ENCODE results near the gene MYO7B. TPM values are rescaled to one million over a fixed set of nuclear protein-coding genes. Genes with fewer than 3 reads are reported as not detected.
A peak's percentile ranks its signal among the peaks of the same experiment; 100 is the strongest.

MYO7B gene
- polyA plus RNA-seq, 4 donors = 0.59 to 24.5 (median 16.8) TPM

DNA sequence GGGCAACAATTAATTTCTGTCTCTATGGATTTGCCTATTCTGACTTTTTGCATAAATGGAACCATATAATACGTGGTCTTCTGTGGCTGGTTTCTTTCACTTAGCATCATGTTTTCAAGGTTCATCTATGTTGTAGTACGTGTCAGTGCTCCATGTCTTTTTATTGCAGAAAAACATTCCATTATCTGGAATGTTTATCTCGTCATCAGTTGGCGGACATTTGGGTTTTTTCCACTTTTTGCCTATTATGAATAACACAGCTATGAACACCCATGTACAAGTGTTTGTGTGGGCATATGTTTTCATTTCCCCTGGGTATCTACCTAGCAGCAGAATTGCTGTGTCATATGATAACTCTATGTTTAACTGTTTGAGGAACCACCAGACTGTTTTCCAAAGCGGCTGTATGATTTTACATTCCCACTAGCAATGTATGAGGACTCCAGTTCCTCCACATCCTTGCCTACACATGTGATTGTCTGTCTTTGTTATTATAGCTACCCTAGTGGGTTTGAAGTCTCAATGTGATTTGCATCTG lies 49.9 kb downstream of the MYO7B start:
- no peak for DNase-seq (ENCODE audit: low read depth in 4 of 4, low spot score in 3 of 4)

DNA sequence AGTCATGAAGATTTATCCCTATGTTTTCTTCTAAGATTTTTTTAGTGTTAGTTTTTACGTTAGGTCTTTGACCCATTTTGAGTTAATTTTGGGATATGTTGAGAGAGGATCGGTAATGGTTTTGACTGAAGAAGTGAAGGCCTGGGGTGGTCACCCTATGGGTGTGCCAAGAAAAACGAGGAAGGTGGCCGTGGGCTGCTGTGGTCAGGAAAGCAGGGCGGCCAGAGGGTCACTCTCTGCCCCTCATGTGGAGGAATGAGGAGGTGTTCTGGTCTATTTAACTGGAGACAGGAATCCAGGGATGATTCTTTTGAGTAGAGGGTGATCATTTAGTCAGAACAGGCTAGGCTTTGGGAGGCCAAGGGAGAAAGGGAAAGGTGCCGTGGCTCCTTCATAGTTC lies 50.7 kb downstream of the MYO7B start:
- DNase-seq (ENCODE audit: low read depth in 4 of 4, low spot score in 3 of 4) = no peak

DNA sequence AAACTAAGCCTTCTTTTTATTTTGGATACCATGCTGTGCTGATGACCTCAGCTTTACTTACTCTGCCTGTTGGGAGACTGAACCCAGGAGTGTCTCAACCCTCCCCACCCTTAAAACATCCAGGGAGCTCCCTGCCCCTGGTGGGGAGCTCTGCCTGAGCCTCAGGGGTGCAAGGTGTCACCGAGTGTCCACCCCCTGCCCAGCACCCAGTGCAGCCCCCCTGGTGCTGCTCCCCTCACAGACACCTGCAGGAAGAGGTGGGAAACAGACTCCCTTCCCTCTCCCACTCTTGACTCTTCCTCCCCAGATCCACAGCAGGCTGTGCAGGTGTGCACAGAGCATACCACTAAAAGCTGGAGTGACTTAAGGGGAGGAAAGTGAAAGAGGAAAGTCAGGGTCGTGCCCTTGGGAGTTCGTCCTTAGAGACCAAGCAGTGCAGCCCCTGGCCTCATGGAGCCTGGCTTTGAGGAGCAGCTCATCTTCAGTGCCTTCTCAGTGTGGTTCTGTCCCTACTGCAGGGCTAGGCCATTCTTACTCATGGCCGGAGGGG lies 51.3 kb downstream of the MYO7B start:
- no peak for DNase-seq (ENCODE audit: low read depth in 4 of 4, low spot score in 3 of 4)

DNA sequence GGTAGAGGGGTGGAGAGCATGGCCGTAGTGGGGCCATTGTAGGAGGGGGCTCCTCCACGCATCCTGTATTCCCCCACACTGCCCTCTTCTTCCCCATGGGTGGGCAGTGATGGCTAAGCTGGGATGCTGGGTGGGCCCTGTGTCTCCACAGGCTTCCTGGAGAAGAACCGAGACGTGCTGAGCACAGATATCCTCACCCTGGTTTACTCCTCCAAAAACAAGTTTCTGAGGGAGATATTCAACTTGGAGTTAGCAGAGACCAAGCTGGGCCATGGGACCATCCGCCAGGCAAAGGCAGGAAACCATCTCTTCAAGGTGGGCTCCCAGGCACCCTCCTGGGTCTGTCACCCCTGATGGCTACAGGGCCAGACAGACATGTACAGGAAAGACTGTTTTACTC lies 52.8 kb downstream of the MYO7B start:
- DNase-seq (ENCODE audit: low read depth in 4 of 4, low spot score in 3 of 4) = no peak

DNA sequence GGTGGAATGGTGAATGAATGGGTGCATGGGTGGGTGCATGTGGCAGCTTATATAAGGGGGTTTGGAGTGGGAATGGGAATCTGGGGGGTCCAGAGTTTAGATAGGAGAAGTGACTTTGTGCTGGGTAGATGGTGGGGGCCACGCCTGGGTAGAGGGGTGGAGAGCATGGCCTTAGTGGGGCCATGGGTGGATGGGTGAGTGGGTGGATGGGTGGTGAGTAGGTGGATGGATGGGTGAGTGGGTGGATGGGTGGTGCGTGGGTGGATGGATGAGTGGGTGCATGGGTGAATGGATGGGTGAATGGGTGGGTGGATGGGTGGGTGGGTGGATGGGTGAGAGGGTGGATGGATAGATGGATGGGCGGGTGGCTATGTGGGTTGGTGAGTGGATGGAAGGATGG lies 53.9 kb downstream of the MYO7B start:
- DNase-seq (ENCODE audit: low read depth in 4 of 4, low spot score in 3 of 4) = no peak

DNA sequence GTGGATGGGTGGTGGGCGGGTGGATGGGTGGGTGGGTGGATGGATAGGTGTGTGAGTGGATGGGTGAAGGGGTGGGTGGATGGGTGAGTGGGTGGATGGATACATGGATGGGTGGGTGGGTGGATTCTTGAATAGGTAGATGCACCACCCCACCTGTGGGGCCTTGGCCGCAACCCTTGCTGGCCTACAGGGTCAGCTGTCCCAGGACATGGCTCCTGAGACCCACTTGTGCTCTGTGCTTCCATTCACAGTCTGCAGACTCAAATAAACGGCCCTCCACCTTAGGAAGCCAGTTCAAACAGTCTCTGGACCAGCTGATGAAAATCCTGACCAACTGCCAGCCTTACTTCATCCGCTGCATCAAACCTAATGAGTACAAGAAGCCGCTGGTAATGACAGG lies 54.4 kb downstream of the MYO7B start:
- no peak for DNase-seq (ENCODE audit: low read depth in 4 of 4, low spot score in 3 of 4)

DNA sequence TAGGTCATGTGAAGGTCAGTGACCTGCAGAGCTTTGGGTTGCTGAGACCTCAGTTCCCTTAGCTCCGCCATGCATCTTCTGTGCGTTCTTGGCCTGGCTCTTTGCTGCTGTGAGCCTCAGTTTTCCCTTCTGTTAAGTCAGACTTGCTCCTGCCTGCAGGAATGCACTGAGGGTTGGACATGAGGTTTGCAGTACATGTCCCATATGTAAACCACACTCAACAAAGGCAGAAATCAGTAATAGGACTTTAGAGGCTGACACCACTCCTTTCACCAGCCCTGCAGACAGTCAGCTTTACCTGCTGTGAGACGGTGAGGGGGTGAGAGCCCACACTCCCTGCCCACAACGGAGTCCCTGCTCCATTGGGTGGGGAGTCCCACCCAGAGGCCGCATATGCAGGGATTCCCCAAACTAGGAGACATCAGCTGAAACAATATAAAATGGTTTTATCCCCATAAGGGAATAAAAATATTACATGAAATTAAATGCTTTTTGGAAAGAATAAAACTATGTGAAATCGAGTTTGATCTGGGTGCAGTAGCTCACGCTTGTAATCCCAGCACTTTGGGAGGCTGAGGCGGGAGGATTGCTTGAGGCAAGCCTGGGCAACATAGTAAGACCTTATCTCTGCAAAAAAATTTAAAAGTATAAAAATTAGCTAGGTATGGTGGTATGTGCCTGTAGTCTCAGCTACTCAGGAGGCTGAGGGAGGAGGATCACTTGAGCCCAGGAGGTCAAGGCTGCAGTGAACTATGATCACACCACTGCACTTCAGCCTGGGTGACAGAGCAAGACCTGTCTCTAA lies 55.1 kb downstream of the MYO7B start:
- DNase-seq (ENCODE audit: low read depth in 4 of 4, low spot score in 3 of 4) = no peak

DNA sequence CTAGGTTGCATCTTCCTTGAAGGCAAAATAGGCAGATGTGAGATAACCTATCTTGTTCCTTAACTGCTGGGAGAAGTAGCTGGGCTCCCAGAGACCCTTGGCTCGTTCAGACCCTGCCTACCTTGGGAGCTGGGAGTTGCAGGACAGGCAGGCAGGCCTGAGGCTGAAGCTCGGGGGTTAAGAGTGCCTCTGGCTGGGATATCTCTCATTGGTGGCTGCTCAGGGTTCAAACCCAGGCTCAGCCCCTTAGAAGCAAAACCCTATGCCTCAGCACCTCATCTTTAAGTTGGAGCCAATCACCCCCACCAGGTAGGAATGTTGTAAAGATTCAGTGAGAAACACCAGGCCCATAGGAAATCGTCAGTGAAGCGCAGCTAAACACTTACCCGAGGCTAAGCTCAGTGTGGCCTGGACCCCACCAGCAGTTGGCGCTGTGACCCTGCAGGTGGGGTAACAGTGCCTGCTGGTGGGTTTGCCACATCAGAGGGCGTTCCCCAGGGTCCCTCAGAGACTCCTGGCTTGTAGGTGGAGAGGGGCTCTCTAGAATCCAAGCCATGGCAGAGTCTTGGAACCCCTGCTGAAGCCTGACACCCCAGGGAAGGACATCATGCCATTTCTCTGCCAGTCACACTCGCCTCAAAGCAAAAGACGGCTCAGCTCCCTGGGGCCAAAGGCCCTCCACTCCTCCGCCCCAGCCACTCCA lies 55.9 kb downstream of the MYO7B start:
- DNase-seq (ENCODE audit: low read depth in 4 of 4, low spot score in 3 of 4) = peak; percentile 8 to 42 (median 30)

DNA sequence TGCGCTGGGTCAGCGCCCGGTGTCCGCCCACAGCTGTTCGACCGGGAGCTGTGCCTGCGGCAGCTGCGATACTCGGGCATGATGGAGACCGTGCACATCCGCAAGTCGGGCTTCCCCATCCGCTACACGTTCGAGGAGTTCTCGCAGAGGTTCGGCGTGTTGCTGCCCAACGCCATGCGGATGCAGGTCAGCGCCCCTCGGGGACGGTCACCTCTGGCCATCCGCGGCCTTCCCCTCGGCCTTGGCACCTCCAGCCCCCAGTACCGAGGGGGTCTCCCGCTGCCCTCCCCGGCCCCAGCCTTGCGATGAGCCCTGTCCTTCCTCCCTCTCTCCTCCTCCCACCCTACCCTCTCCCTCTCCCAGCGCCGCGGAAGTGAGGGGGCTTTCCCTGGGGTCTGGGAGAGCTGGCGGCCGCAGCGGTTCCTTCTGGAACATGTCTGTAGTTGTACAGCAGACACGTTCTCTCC lies 57.3 kb downstream of the MYO7B start:
- no peak for DNase-seq (ENCODE audit: low read depth in 4 of 4, low spot score in 3 of 4)

DNA sequence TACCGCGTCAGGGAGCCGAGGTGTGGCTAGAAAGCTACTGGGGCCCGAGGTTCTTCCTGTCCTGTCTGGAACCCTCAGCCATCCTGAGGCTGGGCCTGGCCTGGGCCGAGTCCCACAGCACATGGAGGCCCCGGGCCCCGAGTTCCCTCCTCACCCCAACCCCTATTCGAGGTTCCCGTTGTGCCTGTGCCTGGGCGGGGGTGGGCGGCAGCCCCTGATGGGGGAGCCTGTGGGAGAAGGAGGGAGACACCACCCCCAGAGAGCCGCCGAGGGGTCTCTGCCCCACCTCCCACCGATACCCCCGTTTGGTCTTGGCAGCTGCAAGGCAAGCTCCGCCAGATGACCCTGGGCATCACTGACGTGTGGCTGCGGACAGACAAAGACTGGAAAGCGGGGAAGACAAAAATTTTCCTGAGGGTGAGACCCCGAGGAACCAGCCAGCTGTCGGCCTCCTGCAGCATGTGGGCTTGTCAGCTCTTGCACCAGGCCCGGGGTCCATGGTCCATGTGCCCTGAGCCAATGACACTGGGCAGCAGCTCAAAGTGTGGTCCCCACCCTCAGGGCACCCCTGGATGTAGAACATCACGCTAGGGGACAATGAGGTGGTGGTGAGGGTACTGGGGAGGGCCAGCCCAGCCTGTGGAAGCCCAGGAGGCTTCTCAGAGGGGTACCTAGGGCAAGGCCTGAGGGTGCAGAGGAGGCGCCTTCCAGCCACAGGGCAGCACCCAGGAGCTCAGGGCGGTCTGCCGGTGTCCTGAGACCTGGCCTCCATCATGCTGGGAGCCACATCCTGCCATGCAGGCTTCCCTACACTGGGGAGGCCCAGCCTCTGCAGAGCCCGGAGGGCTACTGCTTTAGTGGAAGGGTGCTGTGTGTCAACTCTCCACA lies 58.0 kb downstream of the MYO7B start:
- no peak for DNase-seq (ENCODE audit: low read depth in 4 of 4, low spot score in 3 of 4)

DNA sequence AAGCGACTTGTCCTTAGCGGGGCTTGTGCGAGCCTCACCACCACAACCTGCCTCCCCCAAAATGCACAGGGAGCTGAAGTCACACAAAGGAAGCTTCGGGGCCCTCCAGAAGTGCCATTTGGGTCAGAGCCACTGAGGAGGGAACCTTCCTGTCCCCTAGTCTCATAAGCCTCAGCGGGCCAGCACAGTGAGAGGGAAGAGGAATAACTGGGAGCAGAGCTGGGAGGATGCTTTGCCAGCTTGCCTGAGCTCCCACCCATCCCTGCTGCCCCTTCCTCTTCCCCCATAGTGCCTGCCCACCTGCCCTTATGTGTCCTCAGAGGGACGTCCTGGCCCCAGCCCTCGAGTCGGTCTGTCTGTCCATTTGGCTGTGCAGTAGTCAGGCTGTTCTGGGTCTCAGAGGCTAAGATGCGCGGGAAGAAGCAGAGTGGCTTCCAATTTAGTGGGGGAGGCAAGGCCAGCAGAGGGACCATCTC lies 58.7 kb downstream of the MYO7B start:
- no peak for DNase-seq (ENCODE audit: low read depth in 4 of 4, low spot score in 3 of 4)

DNA sequence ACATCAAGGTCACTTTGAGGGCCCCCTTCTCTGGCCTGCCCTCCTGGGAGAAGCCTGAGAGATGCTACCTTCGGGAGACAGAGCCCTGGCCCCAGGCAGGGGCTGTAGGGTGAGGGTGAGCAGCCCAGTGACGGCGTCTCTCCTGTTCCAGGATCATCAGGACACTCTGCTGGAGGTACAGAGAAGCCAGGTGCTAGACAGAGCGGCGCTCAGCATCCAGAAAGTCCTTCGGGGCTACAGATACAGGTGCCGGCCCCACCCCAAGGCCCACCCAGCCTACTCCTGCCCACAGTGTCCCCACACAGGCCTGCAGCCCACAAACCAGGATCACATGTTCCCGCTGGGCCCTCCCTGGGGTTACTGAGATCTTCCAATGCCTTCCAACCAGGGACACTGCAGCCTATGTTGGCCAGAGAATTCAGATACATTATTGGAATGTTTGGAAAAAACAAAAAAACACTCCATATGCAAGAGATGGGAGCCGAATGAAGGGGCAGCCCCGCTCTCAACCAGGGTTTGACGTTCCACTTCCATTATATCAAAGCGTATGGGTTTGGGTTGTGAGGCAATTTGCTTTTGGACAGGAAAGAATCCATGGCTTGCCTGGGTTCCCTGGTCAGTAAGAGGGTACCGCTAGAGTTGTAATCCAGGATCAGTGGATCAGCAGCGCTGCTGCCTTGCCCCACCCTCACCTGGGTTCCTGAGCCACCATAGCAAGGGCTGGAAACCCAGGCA lies 61.0 kb downstream of the MYO7B start:
- DNase-seq (ENCODE audit: low read depth in 4 of 4, low spot score in 3 of 4) = no peak

DNA sequence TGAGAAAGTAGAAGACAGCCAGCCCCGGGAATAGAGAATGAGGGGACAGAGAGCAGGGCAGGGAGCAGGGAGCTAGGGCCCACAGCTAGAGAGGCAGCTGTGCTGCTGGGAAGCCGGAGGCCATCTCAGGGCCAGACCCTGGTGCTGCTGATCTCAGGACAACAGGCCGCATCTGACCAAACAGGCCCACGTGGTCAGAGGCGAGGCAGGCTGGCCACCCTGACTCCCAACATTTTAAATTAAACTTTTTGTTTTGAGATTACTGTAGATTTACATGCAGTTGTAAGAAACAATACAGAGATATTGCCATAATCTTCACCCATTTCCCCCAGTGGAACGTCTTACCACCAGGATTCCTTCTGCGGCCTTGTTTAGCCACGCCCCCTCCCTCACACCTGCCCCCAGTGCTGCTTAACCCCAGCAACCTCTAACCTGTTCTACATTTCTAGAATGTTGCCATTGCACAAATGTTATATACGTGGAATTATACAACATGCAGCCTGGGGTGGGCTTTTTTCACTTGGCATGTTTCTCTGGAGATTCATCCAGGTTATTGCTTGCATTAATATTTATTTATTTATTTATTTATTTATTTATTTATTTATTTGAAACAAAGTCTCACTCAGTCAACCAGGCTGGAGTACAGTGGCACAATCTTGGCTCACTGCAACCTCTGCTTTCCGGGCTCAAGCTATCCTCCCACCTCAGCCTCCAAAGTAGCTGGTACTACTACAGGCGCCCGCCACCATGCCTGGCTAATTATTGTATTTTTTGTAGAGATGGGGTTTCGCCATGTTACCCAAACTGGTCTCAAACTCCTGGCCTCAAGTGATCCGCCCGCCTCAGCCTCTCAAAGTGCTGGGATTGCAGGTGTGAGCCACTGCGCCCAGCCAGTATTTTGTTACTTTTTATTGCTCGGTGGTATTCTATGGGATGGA lies 61.8 kb downstream of the MYO7B start:
- DNase-seq (ENCODE audit: low read depth in 4 of 4, low spot score in 3 of 4) = no peak

DNA sequence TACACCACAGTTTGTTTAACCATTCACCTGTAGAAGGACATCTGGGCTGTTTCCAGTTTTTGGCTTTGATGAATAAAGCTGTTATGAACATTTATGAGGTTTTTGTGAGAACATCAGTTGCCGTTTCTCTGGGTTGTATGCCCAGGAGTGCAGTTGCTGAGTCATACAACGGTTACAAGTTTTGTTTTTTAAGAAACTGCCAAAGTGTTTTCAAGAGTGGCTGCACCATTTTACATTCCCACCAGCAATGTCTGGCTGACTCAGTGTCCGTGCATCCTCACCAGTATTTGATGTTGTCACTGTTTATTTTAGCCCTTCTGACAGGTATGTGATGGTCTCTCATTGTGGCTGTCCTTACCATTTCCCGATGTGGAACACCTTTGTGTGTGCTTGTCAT lies 62.5 kb downstream of the MYO7B start:
- DNase-seq (ENCODE audit: low read depth in 4 of 4, low spot score in 3 of 4) = no peak

DNA sequence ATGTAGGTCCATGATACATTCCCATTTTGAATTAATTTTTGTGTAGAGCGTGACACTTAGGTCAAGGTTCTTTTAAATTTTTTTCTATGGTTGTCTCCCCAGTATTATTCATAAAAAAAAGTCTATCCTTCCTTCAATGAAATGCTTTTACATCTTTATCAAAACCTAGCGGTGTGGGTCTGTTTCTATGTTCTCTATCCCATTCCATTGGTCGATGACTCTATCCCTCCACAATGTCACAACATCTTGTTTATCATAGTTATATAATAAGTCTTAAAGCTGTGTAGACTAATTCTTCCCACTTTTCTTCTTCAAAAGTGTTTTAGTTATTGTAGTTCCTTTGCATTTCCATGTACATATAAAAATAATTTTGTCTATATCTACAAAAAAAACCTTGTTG lies 63.2 kb downstream of the MYO7B start:
- no peak for DNase-seq (ENCODE audit: low read depth in 4 of 4, low spot score in 3 of 4)

DNA sequence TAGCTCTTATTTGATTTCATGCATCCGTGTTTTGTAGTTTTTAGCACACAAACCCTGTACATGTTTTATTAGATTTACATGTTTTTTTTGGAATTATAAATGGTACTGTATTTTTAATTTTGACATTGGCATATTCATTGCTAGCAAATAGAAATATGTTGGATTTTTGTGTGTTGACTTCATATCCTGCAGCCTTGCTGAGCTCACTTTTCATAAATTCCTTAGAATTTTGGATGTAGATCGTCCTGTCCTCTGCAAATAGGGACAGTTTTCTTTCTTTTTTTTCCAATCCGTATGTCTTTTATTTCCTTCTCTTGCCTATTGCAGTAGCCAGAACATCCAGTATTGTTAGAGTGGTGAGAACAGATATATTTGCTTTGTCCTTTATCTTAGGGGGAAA lies 63.7 kb downstream of the MYO7B start:
- no peak for DNase-seq (ENCODE audit: low read depth in 4 of 4, low spot score in 3 of 4)

DNA sequence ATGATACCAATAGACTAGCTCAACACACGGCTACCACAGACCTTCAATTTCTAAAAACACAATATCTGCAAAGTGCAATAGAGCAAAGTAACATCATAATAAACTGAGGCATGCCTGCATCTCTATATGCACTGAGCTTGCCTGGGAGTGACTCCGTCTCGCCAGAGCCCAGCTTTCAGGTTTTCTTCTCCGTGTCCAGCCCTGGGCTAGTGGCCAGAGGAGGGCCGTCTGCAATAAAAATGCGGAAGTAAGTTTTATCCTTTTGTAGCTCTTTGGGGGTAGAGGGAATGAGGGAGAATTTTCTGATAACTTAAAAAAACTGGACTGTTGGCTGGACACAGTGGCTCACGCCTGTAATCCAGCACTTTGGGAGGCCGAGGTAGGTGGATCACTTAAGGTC lies 69.5 kb downstream of the MYO7B start:
- no peak for DNase-seq (ENCODE audit: low read depth in 4 of 4, low spot score in 3 of 4)

DNA sequence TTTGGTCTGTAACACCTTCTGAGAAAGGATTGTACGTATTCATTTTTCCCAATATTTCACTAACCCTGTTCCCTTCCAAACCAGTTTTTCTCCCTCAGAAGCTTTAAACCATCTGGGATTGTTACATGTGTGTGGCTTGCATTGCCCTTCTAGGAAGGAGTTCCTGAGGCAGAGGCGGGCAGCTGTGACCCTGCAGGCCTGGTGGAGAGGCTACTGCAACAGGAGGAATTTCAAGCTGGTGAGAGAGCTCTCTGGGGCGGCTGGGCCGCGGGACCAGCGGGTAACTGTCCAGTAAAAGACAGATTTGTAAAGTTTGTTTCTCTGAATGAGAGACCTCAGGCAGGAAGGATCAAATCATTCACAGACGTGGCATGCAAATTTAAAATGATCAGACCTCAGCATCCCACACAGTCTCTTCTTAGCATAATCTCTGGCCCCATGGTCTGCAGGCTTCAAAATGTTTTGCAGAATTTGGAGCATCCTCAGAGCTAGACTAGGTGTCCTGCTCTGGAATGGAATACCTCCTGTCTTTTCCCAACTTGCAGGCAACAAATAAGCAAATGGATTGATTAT lies 70.3 kb downstream of the MYO7B start:
- DNase-seq (ENCODE audit: low read depth in 4 of 4, low spot score in 3 of 4) = no peak
